Ovary (tissue), 3 donors: ENCODE measurements around the gene STT3A.

Source experiments
- CTCF ChIP-seq, 3 donors: fragments of 450-650 bp in 2 of 3; fragments of 200-600 bp in 1 of 3; IDR thresholded peaks; one replicate each; pipeline versions ENCODE4 v1.5.1 to v1.8.0; 2016 to 2022; ENCODE audit warnings: antibody characterized with exemption in 3 of 3, mild to moderate bottlenecking in 1 of 3
- POLR2A ChIP-seq: fragments of 450-650 bp; IDR thresholded peaks from one replicate; pipeline ENCODE4 v1.6.1; 2017; ENCODE audit warnings: antibody characterized with exemption, mild to moderate bottlenecking, moderate library complexity
- donor health status: DM: no; HTN: no; CAD: no.

- no peak for TF ChIP-seq CTCF (IDR thresholded peaks at IDR 0.05)
- TF ChIP-seq POLR2A: no peak
Measured at GRCh38 chr11:125594958-125595357, 2.3 kb downstream of the STT3A start.
